SK-N-SH treated with all-trans-retinoic acid at 6 μM for 48 hours (cell line): ENCODE measurements around the gene MS4A1.

Experiments used
- ARNTL ChIP-seq: fragments of 450-650 bp; formaldehyde crosslinking; IDR thresholded peaks from 2 replicates; pipeline ENCODE4 v1.5.0; 2020; ENCODE audit warnings: low read depth, mild to moderate bottlenecking, moderate library complexity, borderline replicate concordance
- BACH2 ChIP-seq: fragments of 250-450 bp; sonication (Bioruptor Pico); IDR thresholded peaks from 2 replicates; pipeline ENCODE4 v1.9.0; 2021; ENCODE audit warnings: mild to moderate bottlenecking, borderline replicate concordance
- ESRRG ChIP-seq: fragments of 250-450 bp; sonication (Bioruptor Pico); IDR thresholded peaks from 2 replicates; pipeline ENCODE4 v1.6.1; 2021; ENCODE audit warnings: mild to moderate bottlenecking
- SNAI2 ChIP-seq: fragments of 250-450 bp; sonication (Bioruptor Pico); IDR thresholded peaks from 2 replicates; pipeline ENCODE4 v1.5.0; 2020; ENCODE audit warnings: mild to moderate bottlenecking, moderate library complexity
- TCF4 ChIP-seq: fragments of 250-450 bp; sonication (Bioruptor Pico); IDR thresholded peaks from 2 replicates; pipeline ENCODE4 v1.8.0; 2021; ENCODE audit warnings: mild to moderate bottlenecking, moderate library complexity, borderline replicate concordance
- ZFP30 ChIP-seq: fragments of 450-650 bp; formaldehyde crosslinking; IDR thresholded peaks from 2 replicates; pipeline ENCODE4 v1.5.0; 2022; ENCODE audit warnings: mild to moderate bottlenecking, moderate library complexity
- TF ChIP-seq, protein P1 (sequence below): fragments of 250-450 bp; sonication (Bioruptor Pico); IDR thresholded peaks from 2 replicates; pipeline ENCODE4 v1.8.0; 2020; ENCODE audit warnings: mild to moderate bottlenecking, moderate library complexity, borderline replicate concordance

DNA sequence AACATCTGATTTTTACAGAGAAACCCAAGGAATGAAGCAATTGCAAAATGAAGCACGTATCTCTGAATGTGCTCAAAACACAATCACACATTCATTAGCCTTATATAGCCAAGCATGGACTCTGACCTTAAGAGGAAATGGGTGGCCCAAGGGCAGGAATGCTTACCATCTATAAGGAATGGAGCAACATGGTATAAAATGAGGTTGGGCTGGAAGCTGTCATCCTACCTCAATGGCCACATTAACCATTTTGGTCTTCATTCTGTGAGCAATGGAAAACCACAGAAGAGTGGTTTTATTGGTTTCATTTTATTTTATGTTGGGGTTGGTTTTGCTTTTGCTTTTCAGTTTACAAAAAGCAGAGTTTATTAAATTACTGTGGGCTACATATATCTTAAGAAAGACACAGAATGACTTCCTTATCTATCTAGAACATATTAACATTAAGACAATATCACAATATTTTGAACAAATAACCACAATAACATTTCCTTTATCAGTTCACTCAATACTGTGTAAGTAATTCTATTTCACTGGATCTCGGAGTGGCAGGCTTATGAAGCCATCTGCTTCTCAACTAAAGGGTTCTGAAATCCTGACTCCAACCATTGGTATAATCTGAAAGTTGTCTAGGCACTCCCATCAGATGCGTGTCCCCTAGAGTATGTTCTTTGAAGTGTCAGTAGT lies 48.7 kb downstream of the MS4A1 start:
- TF ChIP-seq, protein P1, sequence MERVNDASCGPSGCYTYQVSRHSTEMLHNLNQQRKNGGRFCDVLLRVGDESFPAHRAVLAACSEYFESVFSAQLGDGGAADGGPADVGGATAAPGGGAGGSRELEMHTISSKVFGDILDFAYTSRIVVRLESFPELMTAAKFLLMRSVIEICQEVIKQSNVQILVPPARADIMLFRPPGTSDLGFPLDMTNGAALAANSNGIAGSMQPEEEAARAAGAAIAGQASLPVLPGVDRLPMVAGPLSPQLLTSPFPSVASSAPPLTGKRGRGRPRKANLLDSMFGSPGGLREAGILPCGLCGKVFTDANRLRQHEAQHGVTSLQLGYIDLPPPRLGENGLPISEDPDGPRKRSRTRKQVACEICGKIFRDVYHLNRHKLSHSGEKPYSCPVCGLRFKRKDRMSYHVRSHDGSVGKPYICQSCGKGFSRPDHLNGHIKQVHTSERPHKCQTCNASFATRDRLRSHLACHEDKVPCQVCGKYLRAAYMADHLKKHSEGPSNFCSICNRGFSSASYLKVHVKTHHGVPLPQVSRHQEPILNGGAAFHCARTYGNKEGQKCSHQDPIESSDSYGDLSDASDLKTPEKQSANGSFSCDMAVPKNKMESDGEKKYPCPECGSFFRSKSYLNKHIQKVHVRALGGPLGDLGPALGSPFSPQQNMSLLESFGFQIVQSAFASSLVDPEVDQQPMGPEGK (CRISPR knock-in tag): no peak
- TF ChIP-seq BACH2 (CRISPR knock-in tag) (no peak), ESRRG (no peak), ARNTL (CRISPR knock-in tag) (no peak), SNAI2 (no peak), ZFP30 (no peak), TCF4 (CRISPR knock-in tag) (no peak)
